Stimulated activated CD8-positive, alpha-beta memory T cell treated with anti-CD3 and anti-CD28 coated beads, Interleukin-4, amount 100 ng/mL, for 4 hours (primary cell): Measurements from ENCODE around the gene SLC13A3.

Experiments
- DNase-seq, 2 donors: peaks; one replicate each; pipeline ENCODE4 v3.0.0-alpha.2; 2020; ENCODE audit warnings: low read depth in 2 of 2, low spot score in 1 of 2

Gene SLC13A3

GRCh38 chr20:46580613-46581205 is 70.5 kb downstream of the SLC13A3 start:
- no peak for DNase-seq

GRCh38 chr20:46578745-46579144 is 72.5 kb downstream of the SLC13A3 start:
- DNase-seq: no peak

- DNase-seq: no peak
Observed at GRCh38 chr20:46576774-46577395, 74.4 kb downstream of the SLC13A3 start.

GRCh38 chr20:46575937-46576461 is 75.3 kb downstream of the SLC13A3 start:
- DNase-seq: no peak

- DNase-seq: no peak
Observed at GRCh38 chr20:46575394-46575793, 75.9 kb downstream of the SLC13A3 start.

- DNase-seq: no peak
Observed at GRCh38 chr20:46573788-46574584, 77.3 kb downstream of the SLC13A3 start.

- DNase-seq: no peak
Observed at GRCh38 chr20:46573234-46573633, 78.0 kb downstream of the SLC13A3 start.

GRCh38 chr20:46572790-46573189 is 78.5 kb downstream of the SLC13A3 start:
- DNase-seq: no peak

GRCh38 chr20:46572153-46572552 is 79.1 kb downstream of the SLC13A3 start:
- DNase-seq: no peak

GRCh38 chr20:46571418-46571817 is 79.8 kb downstream of the SLC13A3 start:
- DNase-seq: no peak

- no peak for DNase-seq
Observed at GRCh38 chr20:46570956-46571355, 80.3 kb downstream of the SLC13A3 start.

GRCh38 chr20:46569961-46570360 is 81.3 kb downstream of the SLC13A3 start:
- no peak for DNase-seq

GRCh38 chr20:46568570-46569129 is 82.6 kb downstream of the SLC13A3 start:
- DNase-seq: no peak

GRCh38 chr20:46566125-46566524 is 85.1 kb downstream of the SLC13A3 start:
- DNase-seq: no peak

- no peak for DNase-seq
Observed at GRCh38 chr20:46564241-46564957, 86.9 kb downstream of the SLC13A3 start.

- no peak for DNase-seq
Observed at GRCh38 chr20:46563860-46564221, 87.4 kb downstream of the SLC13A3 start.

GRCh38 chr20:46563170-46563859 is 87.9 kb downstream of the SLC13A3 start:
- DNase-seq: no peak

- peak; percentile 9 to 30 for DNase-seq
Observed at GRCh38 chr20:46562373-46563169, 88.7 kb downstream of the SLC13A3 start.

- DNase-seq: no peak
Observed at GRCh38 chr20:46562009-46562372, 89.3 kb downstream of the SLC13A3 start.
